HG03039 (cell line): Measurements from ENCODE around the gene DENND4B.
"Not testable (repeated sequence)": the region's sequence is repeated elsewhere in the genome, so short reads cannot be mapped to it uniquely, and the experiment has no call there.

Experiments used
- ATAC-seq: cut with Tn5 transposase; IDR thresholded peaks from one replicate; pipeline ENCODE4 v1.9.1; 2021; ENCODE audit warnings: mild to moderate bottlenecking, moderate library complexity; ENCODE audit not compliant: unreplicated experiment

Gene DENND4B, protein sequence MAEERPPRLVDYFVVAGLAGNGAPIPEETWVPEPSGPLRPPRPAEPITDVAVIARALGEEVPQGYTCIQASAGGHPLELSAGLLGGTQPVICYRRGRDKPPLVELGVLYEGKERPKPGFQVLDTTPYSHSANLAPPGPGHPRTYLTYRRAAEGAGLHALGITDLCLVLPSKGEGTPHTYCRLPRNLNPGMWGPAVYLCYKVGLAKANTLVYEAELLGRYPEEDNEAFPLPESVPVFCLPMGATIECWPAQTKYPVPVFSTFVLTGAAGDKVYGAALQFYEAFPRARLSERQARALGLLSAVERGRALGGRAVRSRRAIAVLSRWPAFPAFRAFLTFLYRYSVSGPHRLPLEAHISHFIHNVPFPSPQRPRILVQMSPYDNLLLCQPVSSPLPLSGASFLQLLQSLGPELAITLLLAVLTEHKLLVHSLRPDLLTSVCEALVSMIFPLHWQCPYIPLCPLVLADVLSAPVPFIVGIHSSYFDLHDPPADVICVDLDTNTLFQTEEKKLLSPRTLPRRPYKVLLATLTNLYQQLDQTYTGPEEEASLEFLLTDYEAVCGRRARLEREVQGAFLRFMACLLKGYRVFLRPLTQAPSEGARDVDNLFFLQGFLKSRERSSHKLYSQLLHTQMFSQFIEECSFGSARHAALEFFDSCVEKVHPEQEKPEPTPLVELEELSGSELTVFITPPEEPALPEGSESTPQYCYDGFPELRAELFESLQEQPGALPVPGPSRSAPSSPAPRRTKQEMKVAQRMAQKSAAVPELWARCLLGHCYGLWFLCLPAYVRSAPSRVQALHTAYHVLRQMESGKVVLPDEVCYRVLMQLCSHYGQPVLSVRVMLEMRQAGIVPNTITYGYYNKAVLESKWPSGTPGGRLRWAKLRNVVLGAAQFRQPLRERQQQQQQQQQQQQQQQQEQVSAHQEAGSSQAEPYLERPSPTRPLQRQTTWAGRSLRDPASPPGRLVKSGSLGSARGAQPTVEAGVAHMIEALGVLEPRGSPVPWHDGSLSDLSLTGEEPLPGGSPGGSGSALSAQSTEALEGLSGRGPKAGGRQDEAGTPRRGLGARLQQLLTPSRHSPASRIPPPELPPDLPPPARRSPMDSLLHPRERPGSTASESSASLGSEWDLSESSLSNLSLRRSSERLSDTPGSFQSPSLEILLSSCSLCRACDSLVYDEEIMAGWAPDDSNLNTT (N-terminal part only)

DNA sequence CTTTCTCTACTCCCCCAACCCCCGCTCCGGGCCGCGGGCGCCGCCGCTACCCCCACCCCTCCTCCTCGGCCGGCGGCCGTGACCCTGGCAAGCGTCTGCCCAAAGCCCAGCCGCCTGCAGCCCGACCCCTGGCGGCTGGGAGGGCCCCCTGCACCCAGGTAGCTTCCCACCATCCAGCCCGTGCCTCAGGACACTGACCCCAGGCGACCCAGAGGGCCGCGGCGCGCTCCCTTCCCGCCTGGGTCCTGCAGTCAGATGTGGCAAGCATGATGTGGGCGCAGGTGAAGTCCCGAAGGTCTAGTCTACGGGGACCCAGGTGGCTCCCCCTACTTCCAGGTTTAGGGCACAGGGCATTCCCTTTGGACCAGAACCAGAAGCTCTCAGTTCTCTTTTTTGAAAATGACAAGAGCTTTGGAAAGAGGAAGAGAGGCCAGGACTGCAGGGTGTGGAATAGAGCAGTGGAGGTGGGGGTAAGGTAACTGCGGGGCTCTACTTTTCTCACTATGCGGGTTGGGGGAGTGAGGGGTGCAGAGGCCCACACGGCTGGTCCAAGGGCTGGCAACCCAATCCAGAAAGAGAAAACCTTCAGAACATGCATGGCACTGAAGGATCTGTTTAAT is at the start of gene DENND4B:
DENND4B (minus strand) TSS at position 97 of the 620 bp plus-strand sequence. CDS start 2,344 bp downstream, outside the sequence.
- peak; percentile 49 for ATAC-seq

- no peak for ATAC-seq
Measured at GRCh38 chr1:153995640-153996039, 49.1 kb upstream of the DENND4B start.

- no peak for ATAC-seq
Measured at GRCh38 chr1:153995202-153995601, 48.7 kb upstream of the DENND4B start.

DNA sequence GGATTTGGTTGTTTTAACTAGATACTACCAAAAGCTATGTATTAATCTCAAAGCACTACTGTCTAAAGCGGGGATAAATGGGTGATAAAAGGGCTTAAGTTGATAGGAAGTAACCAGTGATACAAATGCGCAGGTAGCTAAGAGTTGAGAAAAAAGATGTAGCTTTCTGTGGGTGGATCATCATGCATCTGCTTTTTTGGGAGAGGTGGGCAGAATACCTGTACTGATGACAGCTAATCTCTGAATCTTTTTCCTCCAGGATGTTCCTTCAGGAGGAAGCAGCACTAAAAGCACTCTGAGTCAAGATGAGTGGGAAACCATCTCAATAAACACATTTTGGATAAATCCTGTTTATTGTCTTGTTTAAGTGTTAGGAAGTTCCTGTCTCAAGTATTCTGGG is 45.3 kb upstream of the DENND4B start:
- ATAC-seq, result no peak

GRCh38 chr1:153991151-153991630 is 44.7 kb upstream of the DENND4B start:
- no peak for ATAC-seq

- ATAC-seq, result peak; percentile 62
Measured at GRCh38 chr1:153990468-153991150, 44.1 kb upstream of the DENND4B start, which contains the start of gene RPS27. Gene RPS27, plus strand, starts transcription at chr1:153990762. Its CDS starts 35 bp downstream, at chr1:153990797.

- no peak for ATAC-seq
Measured at GRCh38 chr1:153987621-153988020, 41.1 kb upstream of the DENND4B start.

DNA sequence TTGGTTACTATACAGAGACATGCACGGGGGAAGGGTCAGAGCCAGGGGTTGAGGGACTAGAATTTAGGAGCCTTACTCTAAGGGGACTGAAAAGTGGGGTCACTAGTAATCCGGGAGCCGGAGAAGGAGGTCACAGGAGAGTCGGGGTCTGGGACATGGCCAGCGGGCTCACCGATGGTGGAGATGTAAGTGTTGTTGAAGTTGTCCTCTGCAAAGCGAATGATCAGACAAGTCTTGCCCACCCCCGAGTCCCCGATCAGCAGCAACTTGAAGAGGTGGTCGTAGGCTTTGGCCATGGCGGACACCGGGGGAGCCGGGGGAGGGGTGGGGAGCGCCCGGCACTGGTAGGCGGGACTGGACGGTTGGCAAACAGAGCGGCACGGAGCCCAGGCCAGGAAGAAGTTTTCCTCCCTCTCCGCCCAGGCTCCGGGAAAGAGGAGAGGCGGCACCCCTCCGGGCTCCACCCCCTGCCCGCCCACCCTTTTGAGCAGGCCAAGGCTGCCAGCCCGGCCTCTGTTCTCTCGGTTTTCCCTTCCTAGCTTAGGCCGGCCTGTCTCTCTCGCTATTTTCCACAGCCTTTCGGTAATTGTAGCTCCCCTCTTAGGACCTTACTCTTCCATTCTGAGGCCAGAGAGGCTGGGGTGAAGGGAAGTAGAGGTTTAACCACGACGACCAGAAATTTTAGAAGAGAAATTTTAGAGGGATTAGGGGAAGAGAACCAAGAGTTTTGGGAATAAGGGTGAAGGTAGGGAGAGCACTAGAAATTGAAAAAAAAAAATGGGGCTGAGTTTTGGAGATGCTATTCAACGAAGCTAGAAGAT is 39.6 kb upstream of the DENND4B start, which contains the start of gene RAB13:
RAB13 (minus strand) TSS at position 399 of the 821 bp plus-strand sequence; CDS start at position 296, 103 bp downstream.
- ATAC-seq, result no peak

- ATAC-seq, result no peak
Measured at GRCh38 chr1:153985341-153985912, 38.9 kb upstream of the DENND4B start.

GRCh38 chr1:153984123-153984894 is 37.8 kb upstream of the DENND4B start:
- ATAC-seq, result no peak

DNA sequence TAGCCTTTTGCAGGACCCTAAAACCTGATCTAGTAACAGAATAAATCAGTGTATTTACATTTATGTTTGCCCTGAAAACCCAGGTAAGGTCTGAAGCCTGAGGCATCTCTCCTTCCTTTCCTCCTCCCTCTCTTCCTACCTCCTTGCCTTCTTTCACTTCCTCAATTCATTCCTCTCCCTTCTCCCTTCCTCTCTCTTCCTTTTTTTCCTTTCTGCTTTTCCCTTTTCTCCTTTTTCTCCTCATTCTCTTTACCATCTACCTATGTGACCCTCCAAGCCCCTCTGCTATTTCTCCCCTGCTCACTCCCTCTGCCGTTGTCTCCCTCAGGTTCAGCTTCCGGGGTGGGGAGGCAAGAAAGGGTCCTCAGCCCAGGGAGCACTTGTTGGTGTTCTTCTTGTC is 35.2 kb upstream of the DENND4B start:
- not testable (repeated sequence) for ATAC-seq

GRCh38 chr1:153979091-153979490 is 32.6 kb upstream of the DENND4B start:
- not testable (repeated sequence) for ATAC-seq

GRCh38 chr1:153978274-153978909 is 31.9 kb upstream of the DENND4B start:
- ATAC-seq, result no peak

GRCh38 chr1:153977250-153978240 is 31.0 kb upstream of the DENND4B start, which contains the start of gene JTB:
Gene JTB, minus strand, starts transcription at chr1:153977674. Its CDS starts 422 bp downstream, at chr1:153977252.
- peak; percentile 74 for ATAC-seq

DNA sequence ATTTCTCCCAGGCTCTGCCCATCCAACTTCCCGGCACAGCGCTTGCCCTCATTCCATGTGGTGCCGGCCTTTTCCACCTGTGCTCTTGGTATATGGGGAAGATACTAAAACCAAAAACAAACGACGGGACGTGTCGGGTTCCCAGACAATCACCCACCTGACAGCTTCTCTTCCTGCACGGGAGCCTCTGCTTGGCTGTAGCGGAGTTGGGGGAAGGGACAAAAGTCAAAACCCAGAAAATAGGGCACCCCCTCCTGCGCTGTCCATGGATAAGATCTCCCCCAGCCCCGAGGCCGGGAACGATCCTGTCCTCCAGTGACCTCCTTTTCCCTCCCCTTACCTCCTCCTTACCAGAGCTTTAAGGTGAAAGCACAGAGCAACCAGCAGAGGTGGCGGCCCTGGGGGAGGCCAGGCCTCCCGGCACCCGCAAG is 30.3 kb upstream of the DENND4B start:
- no peak for ATAC-seq

DNA sequence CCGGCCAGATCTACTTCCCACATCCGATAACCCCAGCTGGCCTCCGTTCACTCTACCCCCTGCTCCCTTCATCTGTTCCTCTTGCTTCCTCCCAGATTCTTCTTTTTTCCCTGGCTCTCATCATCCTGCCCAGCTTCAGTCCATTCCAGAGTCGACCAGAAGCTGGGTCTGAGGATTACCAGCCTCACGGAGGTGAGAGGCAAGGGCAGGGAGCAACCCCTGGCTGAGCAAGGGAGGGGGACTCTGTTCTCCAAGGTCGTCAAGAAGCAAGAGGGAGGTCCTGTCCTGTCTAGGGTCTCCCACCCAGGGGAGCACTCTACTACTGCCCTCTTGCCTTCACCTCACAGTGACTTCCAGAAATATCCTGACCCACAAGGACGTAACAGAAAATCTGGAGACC is 27.0 kb upstream of the DENND4B start:
- ATAC-seq, result no peak
